Mononuclear cell (primary cell): ENCODE results near the gene BMP6. TPM values are rescaled to one million over a fixed set of nuclear protein-coding genes. Genes with fewer than 3 reads are reported as not detected.

Source experiments
- H3K27me3 ChIP-seq: 2 replicates; pipeline ENCODE4 v1.6.0; 2011; ENCODE audit warnings: low read length, control low read depth; ENCODE audit not compliant: insufficient read depth
- H3K4me1 ChIP-seq: 2 replicates; pipeline ENCODE4 v1.5.1; 2011; ENCODE audit warnings: mild to moderate bottlenecking, low read length, control low read depth; ENCODE audit not compliant: insufficient read depth
- H3K4me3 ChIP-seq: 2 replicates; pipeline ENCODE4 v1.5.1; 2011; ENCODE audit warnings: mild to moderate bottlenecking, low read length, moderate library complexity
- H3K9me3 ChIP-seq: 2 replicates; pipeline ENCODE4 v1.5.1; 2011; ENCODE audit warnings: low read depth, mild to moderate bottlenecking, control low read depth, low read length
- total RNA-seq: library from RNA; depleted of rRNA; stranded (reverse); fragments of >200 nt; gene quantifications from one replicate; pipeline ENCODE4 v1.2.3, GENCODE V29; 2012

The BMP6 gene
- total RNA-seq, 1 donor: 7.7 TPM

DNA sequence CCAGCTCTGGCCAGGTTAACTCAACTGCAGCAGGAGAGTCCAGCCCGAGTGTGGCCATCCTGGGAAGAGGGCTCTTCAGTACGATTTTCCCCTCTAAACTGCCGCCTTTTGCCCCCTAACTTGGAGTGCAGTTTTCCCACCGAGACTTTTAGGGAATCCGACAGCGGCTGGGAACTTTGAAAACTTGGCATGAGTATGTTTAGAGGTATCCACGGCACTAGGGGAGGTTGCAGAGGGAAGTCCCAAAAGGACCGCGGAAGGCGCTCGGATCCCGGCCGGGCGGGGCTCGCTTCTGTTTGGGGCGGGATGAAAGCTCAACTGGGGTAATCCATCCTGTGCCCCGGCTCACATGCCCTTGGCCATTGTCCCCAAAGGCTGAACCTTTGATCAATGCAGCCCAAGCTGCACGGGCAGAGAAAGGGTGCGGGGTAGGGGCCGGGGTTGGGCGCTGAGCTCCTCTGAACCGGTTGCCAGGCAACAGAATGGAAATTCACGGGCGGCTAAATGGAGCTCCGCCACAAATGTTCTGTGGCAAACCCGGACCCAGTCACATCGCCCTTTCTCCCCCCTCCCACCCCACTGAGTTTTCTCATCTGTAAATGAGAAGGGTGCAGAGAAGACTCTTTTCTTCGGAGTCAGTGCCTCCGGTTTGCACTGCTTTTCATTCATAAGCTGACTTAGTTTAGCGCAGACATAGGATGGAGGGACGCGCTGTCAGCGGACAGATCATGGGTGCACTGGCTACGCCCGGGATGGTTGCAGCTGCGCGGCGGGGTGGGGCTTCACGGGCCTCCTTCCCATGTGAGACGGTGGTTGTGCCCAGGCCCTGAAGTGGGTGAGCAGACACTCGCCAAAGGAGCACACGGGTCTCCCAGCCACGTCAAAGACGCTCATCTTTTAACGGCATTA, 2.3 kb downstream of the BMP6 start:
- Histone ChIP-seq H3K4me1 (peaks cover 31% of the 10 kb centered on the region), H3K9me3 (no peaks in the 10 kb centered on the region), H3K4me3 (no peak overlapping the region), H3K27me3 (peaks cover 75% of the 10 kb centered on the region)

DNA sequence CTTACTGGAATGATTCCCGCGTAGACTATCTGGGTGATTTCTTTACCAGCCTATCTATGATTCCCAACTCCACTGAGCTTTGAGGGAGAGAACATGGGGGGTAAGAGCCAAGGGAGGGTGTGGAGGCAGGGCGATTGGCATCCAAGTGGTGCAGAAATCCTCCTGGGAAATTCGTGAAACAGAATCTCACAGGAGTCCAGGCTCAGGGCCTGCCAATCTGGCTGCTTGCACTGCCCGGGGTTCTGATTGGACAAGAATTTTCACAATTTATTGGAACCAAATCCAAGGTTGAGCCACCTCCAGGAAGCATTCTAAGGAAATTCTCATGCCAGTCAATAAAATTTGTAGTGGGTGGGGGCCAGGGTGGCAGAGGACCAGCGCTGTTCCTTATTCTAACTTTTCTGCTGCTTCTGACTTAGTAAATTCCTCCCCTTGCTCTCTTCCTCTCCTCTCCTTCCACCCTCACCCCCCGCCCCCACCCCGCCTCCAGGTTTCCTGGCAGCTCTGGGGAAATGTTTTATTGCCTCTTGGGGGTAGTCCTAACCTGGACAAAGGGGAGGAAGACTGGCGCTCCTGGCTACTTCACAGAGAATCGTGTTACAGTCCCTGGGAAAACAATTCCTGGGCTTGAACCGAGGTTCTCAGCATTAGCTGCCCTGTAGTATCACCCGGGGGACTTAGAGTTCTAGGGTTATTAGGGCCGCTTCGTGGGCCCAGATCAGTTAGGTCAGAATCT, 3.1 kb downstream of the BMP6 start:
- H3K4me3 ChIP-seq: no peak overlapping the region
- H3K4me1 ChIP-seq: peaks cover 31% of the 10 kb centered on the region
- H3K9me3 ChIP-seq: no peaks in the 10 kb centered on the region
- peaks cover 71% of the 10 kb centered on the region for H3K27me3 ChIP-seq

DNA sequence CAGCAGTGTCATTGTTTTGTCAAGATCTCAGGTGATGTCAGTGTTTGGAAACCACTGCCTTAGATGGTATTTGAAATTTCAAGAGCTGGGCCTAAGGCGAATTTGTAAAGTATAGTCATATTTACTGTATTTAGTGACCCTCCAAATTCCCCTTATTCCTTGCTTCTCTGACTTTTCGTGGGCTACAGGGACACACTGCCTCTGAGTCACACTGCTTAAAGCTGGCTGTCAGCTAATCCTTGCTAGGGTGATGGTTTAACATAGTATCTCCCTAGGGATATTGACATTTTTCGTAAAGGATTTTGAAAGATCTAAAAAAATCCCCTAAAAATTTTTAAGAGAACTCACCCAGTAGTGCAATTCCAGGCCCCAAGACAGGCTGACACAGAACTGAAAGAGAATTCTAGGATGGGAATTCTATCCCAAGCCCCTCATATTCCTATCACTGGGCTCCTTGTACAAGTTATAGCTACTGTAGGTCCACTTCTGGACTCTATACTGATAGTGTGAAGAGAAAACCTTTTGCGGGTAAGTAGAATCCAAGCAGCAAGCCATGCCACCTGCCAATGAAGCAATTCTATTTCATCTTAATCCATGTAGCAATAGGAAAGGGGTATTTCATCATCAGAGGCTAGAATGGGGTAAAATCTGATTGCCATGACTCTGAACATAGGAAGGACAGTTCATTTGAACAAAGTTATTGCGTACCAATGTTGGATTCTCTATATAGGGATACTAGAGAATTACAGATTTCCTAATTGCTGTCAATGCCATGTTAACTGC, 4.3 kb downstream of the BMP6 start:
- Histone ChIP-seq H3K27me3 (peaks cover 64% of the 10 kb centered on the region), H3K4me3 (no peak overlapping the region), H3K4me1 (peaks cover 31% of the 10 kb centered on the region)

DNA sequence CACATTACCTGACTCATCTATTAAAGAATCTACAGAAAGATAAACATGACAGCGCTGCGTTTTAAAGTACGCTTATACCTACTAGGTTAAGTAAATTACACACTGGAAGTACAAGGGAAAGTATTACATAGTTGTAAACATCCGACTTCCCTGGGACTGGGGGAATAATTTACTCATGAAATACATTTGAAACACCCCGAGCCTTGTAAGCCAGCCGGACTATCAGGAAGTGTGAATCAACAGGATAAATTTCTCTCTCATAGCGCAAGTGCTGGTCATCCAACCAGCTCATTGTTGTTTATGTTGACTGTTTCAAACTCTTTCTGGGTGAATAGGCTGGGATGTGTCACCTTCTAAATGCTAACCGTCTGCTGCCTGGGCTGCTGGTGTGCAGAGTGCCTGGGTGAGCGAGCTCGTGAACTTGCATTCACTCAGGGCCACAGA, 4.9 kb downstream of the BMP6 start:
- H3K9me3 ChIP-seq: no peaks in the 10 kb centered on the region
- H3K4me1 ChIP-seq: peaks cover 28% of the 10 kb centered on the region
- H3K27me3 ChIP-seq: peaks cover 58% of the 10 kb centered on the region
- no peak overlapping the region for H3K4me3 ChIP-seq

More for the DNA sequence above, 4.3 kb downstream of the BMP6 start:
- H3K9me3 ChIP-seq: no peaks in the 10 kb centered on the region

DNA sequence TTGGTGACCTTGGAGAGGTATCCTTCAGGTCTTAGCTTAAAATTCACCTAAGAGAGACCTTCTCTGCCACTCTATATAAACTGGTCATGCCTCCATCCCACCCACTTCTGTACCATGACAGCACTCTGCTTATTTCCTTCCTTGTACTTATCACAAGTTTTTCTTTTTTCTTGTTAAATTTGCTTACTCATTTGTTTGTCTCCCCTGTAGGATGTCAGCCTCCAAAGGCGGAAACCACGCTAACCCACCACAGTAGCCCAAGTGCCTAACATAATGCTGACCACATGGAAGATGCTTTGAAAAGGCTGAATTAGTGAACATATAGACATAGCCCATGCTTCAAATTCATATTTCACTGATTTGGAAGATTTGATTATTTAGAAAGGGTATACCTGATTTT, 5.4 kb downstream of the BMP6 start:
- Histone ChIP-seq H3K9me3 (no peaks in the 10 kb centered on the region), H3K4me1 (peaks cover 25% of the 10 kb centered on the region), H3K27me3 (peaks cover 56% of the 10 kb centered on the region), H3K4me3 (no peak overlapping the region)

DNA sequence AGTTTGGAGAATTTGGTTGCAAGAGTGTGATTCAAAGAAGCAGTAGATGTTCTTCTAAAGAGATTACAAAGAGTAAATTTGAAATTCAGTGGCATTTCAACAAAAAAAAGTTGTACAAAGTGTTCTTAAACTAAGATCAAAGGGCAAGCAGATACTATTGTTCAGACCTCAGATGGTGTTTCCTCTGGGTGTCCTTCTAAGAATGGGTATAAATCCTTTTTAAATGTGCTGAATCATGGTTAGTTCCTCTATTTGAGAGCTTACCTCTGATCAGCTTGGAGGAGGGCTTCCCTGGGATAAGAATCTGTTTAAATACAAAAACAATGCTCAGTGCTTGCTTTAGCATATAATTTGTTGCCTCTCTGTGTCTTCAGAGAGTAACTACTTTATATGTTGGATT, 6.3 kb downstream of the BMP6 start:
- peaks cover 17% of the 10 kb centered on the region for H3K4me1 ChIP-seq
- H3K27me3 ChIP-seq: peaks cover 50% of the 10 kb centered on the region
- no peaks in the 10 kb centered on the region for H3K9me3 ChIP-seq
- no peak overlapping the region for H3K4me3 ChIP-seq

DNA sequence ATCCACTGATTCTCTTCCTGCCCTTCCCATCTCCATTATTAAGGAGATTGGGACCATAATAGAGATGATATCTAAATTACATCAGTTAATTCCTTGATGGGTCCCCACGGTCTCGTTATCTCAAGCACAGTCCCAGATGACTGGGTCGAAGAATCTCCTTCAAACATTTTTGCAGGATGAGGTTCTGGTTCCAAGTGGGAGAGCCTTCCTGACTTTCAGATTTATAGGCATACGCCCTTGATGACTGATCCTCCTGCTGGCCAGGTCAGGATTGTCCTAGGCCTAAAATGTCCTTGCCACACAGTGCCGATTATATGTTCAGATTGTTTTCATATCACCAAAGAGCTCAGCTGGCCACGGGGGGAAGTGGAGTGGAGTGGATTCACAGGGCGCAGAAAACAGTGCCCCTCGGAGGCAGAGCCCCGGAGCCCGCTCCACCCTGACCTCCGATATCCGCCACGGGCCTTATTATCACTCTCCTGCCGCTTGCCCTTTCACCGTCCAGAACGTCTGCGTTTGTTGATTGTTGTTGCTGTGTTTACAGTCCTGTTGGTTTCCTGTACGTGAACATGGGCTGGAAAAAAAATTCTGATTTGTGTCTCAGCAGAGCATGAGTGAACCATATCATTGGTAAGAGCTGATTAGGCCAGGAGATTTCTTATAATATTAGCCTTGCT, 8.9 kb downstream of the BMP6 start:
- H3K4me1 ChIP-seq: no peaks in the 10 kb centered on the region
- H3K4me3 ChIP-seq: no peak overlapping the region
- peaks cover 26% of the 10 kb centered on the region for H3K27me3 ChIP-seq
- H3K9me3 ChIP-seq: no peaks in the 10 kb centered on the region

DNA sequence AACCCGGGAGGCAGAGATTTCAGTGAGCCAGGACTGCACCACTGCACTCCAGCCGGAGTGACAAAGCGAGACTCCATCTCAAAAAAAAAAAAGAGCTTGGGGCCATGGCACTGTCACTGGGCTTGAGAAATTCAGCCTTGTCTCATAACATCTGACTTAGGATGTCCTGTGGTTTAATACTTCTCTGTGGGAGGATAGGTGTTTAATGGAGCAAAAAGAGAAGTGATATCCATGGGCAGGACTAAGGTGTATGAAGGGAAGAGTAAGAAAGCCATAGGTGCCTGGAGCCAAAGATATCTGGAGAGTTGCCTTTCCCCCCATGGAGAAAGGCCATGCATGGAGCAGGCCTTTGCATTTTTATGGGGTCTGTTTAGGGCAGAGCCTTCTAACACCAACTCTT, 11.2 kb downstream of the BMP6 start:
- Histone ChIP-seq H3K27me3 (peaks cover 9% of the 10 kb centered on the region), H3K4me3 (no peak overlapping the region), H3K4me1 (no peaks in the 10 kb centered on the region), H3K9me3 (no peaks in the 10 kb centered on the region)

DNA sequence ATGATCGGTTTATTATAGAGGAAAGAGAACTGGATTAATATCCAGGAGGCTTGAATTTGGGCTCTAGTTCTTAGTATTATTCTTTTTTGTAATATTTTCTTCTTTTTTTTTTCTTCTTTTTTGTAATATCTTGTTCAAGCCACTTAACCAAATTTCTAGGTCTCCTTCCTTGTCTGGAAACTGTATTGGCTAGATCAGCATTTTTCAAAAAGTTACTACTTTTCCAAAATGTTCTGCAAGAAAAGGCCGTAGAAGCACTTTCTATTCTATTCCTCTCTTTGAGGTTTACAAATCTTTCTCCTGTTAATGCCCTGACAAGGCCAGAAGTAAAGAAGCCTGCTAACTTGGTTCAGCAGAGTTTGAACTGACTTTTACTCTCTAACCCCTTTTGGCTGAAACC, 12.0 kb downstream of the BMP6 start:
- Histone ChIP-seq H3K4me3 (no peak overlapping the region), H3K4me1 (no peaks in the 10 kb centered on the region), H3K27me3 (peaks cover 9% of the 10 kb centered on the region), H3K9me3 (no peaks in the 10 kb centered on the region)

DNA sequence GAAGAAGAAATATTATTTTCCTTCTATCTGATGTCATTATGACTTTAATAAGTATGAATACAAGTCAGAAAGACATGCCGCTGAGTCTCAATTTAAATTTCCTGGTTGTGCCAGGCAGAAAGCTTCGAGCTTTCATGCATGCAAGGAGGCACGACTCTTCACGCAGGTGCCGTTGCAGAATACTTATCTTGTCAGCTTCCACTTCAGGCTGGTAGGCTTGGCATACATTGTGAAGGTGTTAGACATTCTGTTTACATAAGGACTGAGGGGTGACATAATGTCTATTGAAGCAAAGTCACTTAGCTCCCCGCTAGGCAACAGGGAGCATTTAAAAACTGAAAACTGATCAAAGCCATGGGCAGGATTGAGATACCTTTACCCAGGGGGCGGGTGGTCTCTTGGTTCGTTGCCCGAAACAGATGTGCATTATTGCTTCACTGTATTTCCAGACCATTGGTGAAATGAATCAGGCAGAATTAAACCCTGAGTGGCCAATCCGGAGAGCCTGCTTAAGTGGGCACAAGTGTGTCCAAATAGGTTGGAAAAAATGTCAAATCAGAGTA, 16.4 kb downstream of the BMP6 start:
- Histone ChIP-seq H3K9me3 (no peaks in the 10 kb centered on the region), H3K27me3 (no peaks in the 10 kb centered on the region), H3K4me1 (no peaks in the 10 kb centered on the region)

DNA sequence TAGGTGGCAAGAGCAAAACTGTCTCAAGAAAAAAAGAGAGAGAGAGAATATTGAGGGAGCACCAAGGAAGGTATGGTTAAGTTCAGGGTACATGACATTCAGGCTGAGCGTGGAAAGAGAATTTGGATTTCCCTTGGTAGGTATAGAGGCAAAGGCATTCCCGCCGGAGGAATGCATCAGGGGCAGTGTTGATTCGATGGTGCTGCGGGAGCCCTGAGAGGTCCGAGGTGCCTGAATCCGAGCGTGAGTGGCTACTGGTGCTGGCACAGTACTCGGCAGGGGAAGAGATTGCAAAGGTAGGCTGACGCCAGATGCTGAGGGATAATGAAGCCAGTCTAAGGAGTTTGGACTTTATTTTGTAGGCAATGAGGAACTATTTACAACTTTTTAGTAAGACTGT, 20.0 kb downstream of the BMP6 start:
- H3K9me3 ChIP-seq: no peaks in the 10 kb centered on the region
- no peaks in the 10 kb centered on the region for H3K4me1 ChIP-seq

More for the DNA sequence above, 16.4 kb downstream of the BMP6 start:
- H3K4me3 ChIP-seq: no peak overlapping the region

DNA sequence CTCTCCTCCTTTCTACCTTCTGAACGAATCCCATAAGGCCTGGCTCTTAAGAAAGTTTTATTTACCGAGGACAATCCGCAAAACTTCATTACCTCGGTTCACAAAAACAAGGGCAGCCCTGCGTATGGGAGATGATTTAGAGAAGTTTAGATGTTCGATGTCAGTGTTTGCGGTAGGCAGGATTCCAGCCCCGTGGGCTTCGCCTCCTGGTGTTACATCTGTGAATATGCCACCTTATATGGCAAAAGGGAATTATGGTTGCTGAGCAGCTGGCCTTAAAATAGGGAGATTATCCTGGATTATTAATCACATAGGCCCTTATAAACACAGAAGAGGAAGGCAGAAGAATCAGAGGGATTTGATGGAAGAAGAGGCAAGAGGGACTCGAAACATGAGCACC, 21.1 kb downstream of the BMP6 start:
- no peaks in the 10 kb centered on the region for H3K4me1 ChIP-seq
- H3K27me3 ChIP-seq: no peaks in the 10 kb centered on the region
- no peak overlapping the region for H3K4me3 ChIP-seq
- no peaks in the 10 kb centered on the region for H3K9me3 ChIP-seq

More for the DNA sequence above, 20.0 kb downstream of the BMP6 start:
- H3K4me3 ChIP-seq: no peak overlapping the region
- H3K27me3 ChIP-seq: no peaks in the 10 kb centered on the region

DNA sequence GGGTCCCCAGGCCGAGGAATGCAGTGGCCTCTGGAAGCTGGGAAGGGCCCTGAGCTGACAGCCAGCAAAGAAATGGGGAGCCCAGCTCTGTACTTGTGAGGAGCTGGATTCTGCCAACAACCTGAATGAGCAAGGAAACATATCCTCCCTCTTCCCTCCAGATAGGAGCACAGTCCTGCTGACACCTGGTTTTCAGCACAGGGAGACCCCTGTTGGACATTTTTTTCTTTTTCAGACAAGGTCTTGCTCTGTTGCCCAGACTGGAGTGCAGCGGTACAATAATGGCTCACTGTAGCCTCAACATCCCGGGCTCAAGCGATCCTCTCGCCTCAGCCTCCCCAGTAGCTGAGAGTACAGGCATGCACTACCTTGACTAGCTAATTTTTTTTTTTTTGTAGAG, 21.5 kb downstream of the BMP6 start:
- Histone ChIP-seq H3K4me3 (no peak overlapping the region), H3K4me1 (no peaks in the 10 kb centered on the region), H3K9me3 (no peaks in the 10 kb centered on the region), H3K27me3 (no peaks in the 10 kb centered on the region)

DNA sequence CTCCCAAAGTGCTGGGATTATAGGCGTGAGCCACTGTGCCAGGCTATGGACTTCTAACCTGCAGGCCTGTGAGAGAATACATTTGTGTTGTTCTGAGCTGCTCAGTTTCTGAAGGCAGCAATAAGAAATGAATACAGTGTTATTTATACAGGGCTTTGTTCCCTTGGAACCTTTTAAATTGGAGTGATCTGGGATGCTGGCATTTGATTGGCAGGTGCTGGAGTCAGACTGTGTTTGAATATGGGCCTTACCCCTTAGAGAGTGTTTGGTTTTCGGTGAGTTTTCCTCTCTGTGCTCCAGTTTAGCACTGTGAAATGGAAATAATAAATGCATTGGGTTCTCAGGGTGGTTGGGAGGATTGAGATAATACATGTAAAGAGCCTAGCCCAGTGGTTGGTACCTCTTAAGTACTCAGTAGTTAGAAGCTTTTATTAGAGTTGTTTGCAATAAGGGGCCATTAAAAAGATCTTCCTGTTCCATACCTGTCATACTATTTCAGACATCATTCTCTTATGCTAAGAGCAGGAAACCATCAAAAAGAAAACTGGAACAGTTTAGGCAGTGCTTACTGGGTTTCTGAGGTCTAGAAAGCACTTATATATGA, 22.1 kb downstream of the BMP6 start:
- Histone ChIP-seq H3K4me3 (no peak overlapping the region), H3K27me3 (no peaks in the 10 kb centered on the region), H3K4me1 (no peaks in the 10 kb centered on the region), H3K9me3 (no peaks in the 10 kb centered on the region)
